H9 (cell line): ENCODE results near the gene DGKB. TPM values are rescaled to one million over a fixed set of nuclear protein-coding genes. Genes with fewer than 3 reads are reported as not detected.

Experiments
- DNase-seq: peaks from one replicate; pipeline ENCODE4 v3.0.0-alpha.2; 2017
- H2AFZ ChIP-seq: one replicate; pipeline ENCODE4 v1.6.1; 2013; ENCODE audit warnings: mild to moderate bottlenecking, low read length, control low read depth, moderate library complexity
- H2AK5ac ChIP-seq: 2 replicates; pipeline ENCODE4 v1.6.1; 2013; ENCODE audit warnings: low read length, control low read depth, mixed read lengths; ENCODE audit not compliant: insufficient read length
- H2BK120ac ChIP-seq: one replicate; pipeline ENCODE4 v1.6.1; 2013; ENCODE audit warnings: low read depth, mild to moderate bottlenecking, low read length, control low read depth, inconsistent platforms; ENCODE audit not compliant: poor library complexity, severe bottlenecking
- H2BK12ac ChIP-seq: 2 replicates; pipeline ENCODE4 v1.6.1; 2013; ENCODE audit warnings: low read length, control low read depth, mixed read lengths, low read depth; ENCODE audit not compliant: insufficient read length
- H2BK15ac ChIP-seq: 2 replicates; pipeline ENCODE4 v1.6.1; 2013; ENCODE audit warnings: low read depth, low read length, control low read depth
- H2BK20ac ChIP-seq: one replicate; pipeline ENCODE4 v1.6.1; 2013; ENCODE audit warnings: low read depth, mild to moderate bottlenecking, low read length, control low read depth, inconsistent platforms; ENCODE audit not compliant: poor library complexity, severe bottlenecking
- H2BK5ac ChIP-seq: 2 replicates; pipeline ENCODE4 v1.6.1; 2013; ENCODE audit warnings: low read length, control low read depth, mixed read lengths; ENCODE audit not compliant: insufficient read length
- H3K14ac ChIP-seq: 2 replicates; pipeline ENCODE4 v1.6.1; 2013; ENCODE audit warnings: low read length, control low read depth; ENCODE audit not compliant: insufficient read depth
- H3K18ac ChIP-seq: 2 replicates; pipeline ENCODE4 v1.6.1; 2013; ENCODE audit warnings: low read depth, mild to moderate bottlenecking, mixed read lengths, low read length, control low read depth; ENCODE audit not compliant: insufficient read length
- H3K23ac ChIP-seq: 2 replicates; pipeline ENCODE4 v1.6.1; 2013; ENCODE audit warnings: low read length, control low read depth, mixed read lengths, low read depth; ENCODE audit not compliant: insufficient read length
- H3K23me2 ChIP-seq: 2 replicates; pipeline ENCODE4 v1.6.1; 2013; ENCODE audit warnings: low read depth, mild to moderate bottlenecking, mixed read lengths, low read length, control low read depth; ENCODE audit not compliant: insufficient read length, poor library complexity, severe bottlenecking
- H3K27ac ChIP-seq: 2 replicates; pipeline ENCODE4 v1.5.1; 2013; ENCODE audit warnings: low read length, control low read depth, mixed read lengths, low read depth; ENCODE audit not compliant: insufficient read length
- H3K27me3 ChIP-seq: 2 replicates; pipeline ENCODE4 v1.6.1; 2013; ENCODE audit warnings: low read length, control low read depth, inconsistent platforms; ENCODE audit not compliant: insufficient read depth
- H3K4ac ChIP-seq: 2 replicates; pipeline ENCODE4 v1.6.1; 2013; ENCODE audit warnings: low read depth, mild to moderate bottlenecking, control low read depth, inconsistent platforms, low read length, moderate library complexity
- H3K4me1 ChIP-seq: 2 replicates; pipeline ENCODE4 v1.6.1; 2013; ENCODE audit warnings: low read length, control low read depth, inconsistent platforms; ENCODE audit not compliant: insufficient read depth
- H3K4me2 ChIP-seq: 2 replicates; pipeline ENCODE4 v1.6.1; 2013; ENCODE audit warnings: low read length, control low read depth, mixed read lengths; ENCODE audit not compliant: insufficient read length, insufficient read depth
- H3K56ac ChIP-seq: 2 replicates; pipeline ENCODE4 v1.6.1; 2013; ENCODE audit warnings: low read depth, mild to moderate bottlenecking, mixed read lengths, low read length, control low read depth; ENCODE audit not compliant: insufficient read length
- H3K79me1 ChIP-seq: 2 replicates; pipeline ENCODE4 v1.6.1; 2013; ENCODE audit warnings: low read depth, mild to moderate bottlenecking, moderate library complexity, low read length, control low read depth, inconsistent platforms; ENCODE audit not compliant: insufficient read depth, poor library complexity, severe bottlenecking
- H3K79me2 ChIP-seq: 2 replicates; pipeline ENCODE4 v1.6.1; 2013; ENCODE audit warnings: low read length, control low read depth, inconsistent platforms; ENCODE audit not compliant: insufficient read depth
- H3K9ac ChIP-seq: 2 replicates; pipeline ENCODE4 v1.6.1; 2013; ENCODE audit warnings: low read length, control low read depth, mixed read lengths; ENCODE audit not compliant: insufficient read length; ENCODE audit errors: extremely low read depth
- H3K9me3 ChIP-seq: one replicate; pipeline ENCODE4 v1.6.1; 2013; ENCODE audit warnings: low read depth, low read length, inconsistent platforms; ENCODE audit not compliant: control insufficient read depth
- H3T11ph ChIP-seq: one replicate; pipeline ENCODE4 v1.6.1; 2013; ENCODE audit warnings: mild to moderate bottlenecking, low read length, control low read depth, inconsistent platforms
- H4K20me1 ChIP-seq: one replicate; pipeline ENCODE4 v1.6.1; 2013; ENCODE audit not compliant: control insufficient read depth, insufficient read length, insufficient read depth
- H4K5ac ChIP-seq: 2 replicates; pipeline ENCODE4 v1.6.1; 2013; ENCODE audit warnings: low read depth, mild to moderate bottlenecking, mixed read lengths, low read length, control low read depth; ENCODE audit not compliant: insufficient read length
- H4K8ac ChIP-seq: replicated peaks from 2 replicates; pipeline ENCODE4 v1.6.1; 2013; ENCODE audit warnings: low read length, control low read depth, mixed read lengths, low read depth; ENCODE audit not compliant: insufficient read length
- H4K91ac ChIP-seq: 2 replicates; pipeline ENCODE4 v1.6.1; 2013; ENCODE audit warnings: low read depth, mild to moderate bottlenecking, moderate library complexity, mixed read lengths, low read length, control low read depth; ENCODE audit not compliant: insufficient read length
- H3K27ac Mint-ChIP-seq, 3 experiments: 2 replicates in 2 of 3; 3 replicates in 1 of 3; pipeline ENCODE4 v1.8.0; 2020 to 2021; ENCODE audit warnings: mixed read lengths in 3 of 3, mild to moderate bottlenecking in 1 of 3, moderate library complexity in 1 of 3
- H3K27me3 Mint-ChIP-seq: 2 replicates; pipeline ENCODE4 v1.8.0; 2021; ENCODE audit warnings: low read depth, mild to moderate bottlenecking, moderate library complexity, mixed read lengths
- H3K36me3 Mint-ChIP-seq, 3 experiments: 2 replicates in 2 of 3; 3 replicates in 1 of 3; pipeline ENCODE4 v1.8.0; 2020 to 2021; ENCODE audit warnings: low read depth in 3 of 3, mixed read lengths in 3 of 3; ENCODE audit not compliant: insufficient read depth in 1 of 3
- H3K4me1 Mint-ChIP-seq, 2 experiments: 2 replicates each; pipeline ENCODE4 v1.8.0; 2020; ENCODE audit warnings: mixed read lengths in 2 of 2
- H3K4me3 Mint-ChIP-seq, 2 experiments: 2 replicates in 1 of 2; 3 replicates in 1 of 2; pipeline ENCODE4 v1.8.0; 2020 to 2021; ENCODE audit warnings: mild to moderate bottlenecking in 2 of 2, mixed read lengths in 2 of 2, moderate library complexity in 1 of 2
- H3K9me3 Mint-ChIP-seq, 2 experiments: 2 replicates in 1 of 2; 3 replicates in 1 of 2; pipeline ENCODE4 v1.8.0; 2020; ENCODE audit warnings: mild to moderate bottlenecking in 2 of 2, mixed read lengths in 2 of 2, moderate library complexity in 1 of 2
- WGBS: extraction: QIAGEN DNeasy Blood & Tissue Kit; methylation state at CpG from one replicate; pipeline ENCODE4 v1.1.7; 2013; ENCODE audit warnings: missing lambda C conversion rate, low lambda C conversion rate, mixed read lengths; ENCODE audit not compliant: insufficient read length; ENCODE audit errors: extremely low coverage; 5-methylcytosine and 5-hydroxymethylcytosine counted together
- total RNA-seq: library from RNA; stranded (reverse); gene quantifications from 2 replicates; pipeline ENCODE4 v1.2.1, GENCODE V29; 2021
- TF ChIP-seq, protein P1 (sequence below): fragments of 200-600 bp; sonication (generic); conservative IDR thresholded peaks from 3 replicates; pipeline ENCODE4 v1.8.0; 2021; ENCODE audit warnings: antibody characterized with exemption, mild to moderate bottlenecking

Gene DGKB
- total RNA-seq, 1 experiment from 2014 or later = 0.26 TPM

DNA sequence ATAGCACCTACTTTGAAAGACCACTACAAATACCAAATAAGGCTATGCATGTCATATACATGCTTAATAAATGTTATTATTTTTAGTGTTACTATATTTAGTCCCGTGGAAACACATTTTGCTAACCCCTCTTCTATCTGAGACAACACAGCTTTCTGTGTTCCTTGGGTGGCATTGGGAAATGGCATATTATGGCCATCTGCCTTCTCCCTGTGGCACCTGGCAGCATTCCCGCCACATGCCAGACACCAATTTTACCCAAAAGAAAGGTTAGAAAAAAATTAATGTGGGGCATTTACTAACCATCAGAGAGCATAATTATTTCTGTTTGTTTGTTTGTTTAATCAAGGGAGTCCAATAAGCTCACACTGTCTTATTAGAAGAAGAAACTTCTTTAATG lies 744.4 kb downstream of the DGKB start:
- no peaks in the 10 kb centered on the region for H3K27me3 ChIP-seq
- no peaks in the 10 kb centered on the region for H3K79me2 ChIP-seq
- TF ChIP-seq, protein P1, sequence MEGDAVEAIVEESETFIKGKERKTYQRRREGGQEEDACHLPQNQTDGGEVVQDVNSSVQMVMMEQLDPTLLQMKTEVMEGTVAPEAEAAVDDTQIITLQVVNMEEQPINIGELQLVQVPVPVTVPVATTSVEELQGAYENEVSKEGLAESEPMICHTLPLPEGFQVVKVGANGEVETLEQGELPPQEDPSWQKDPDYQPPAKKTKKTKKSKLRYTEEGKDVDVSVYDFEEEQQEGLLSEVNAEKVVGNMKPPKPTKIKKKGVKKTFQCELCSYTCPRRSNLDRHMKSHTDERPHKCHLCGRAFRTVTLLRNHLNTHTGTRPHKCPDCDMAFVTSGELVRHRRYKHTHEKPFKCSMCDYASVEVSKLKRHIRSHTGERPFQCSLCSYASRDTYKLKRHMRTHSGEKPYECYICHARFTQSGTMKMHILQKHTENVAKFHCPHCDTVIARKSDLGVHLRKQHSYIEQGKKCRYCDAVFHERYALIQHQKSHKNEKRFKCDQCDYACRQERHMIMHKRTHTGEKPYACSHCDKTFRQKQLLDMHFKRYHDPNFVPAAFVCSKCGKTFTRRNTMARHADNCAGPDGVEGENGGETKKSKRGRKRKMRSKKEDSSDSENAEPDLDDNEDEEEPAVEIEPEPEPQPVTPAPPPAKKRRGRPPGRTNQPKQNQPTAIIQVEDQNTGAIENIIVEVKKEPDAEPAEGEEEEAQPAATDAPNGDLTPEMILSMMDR = no peak
- Mint-ChIP-seq H3K27me3 (no peaks in the 10 kb centered on the region), H3K36me3 (no peaks in the 10 kb centered on the region), H3K4me1 (peaks cover 9% of the 10 kb centered on the region in 2 experiments), H3K9me3 (peaks cover 0 to 3% of the 10 kb centered on the region in 2 experiments; a peak in 2 of 5 replicates), H3K27ac (no peak overlapping the region), H3K4me3 (no peak overlapping the region)
- no peak overlapping the region for H2BK20ac ChIP-seq
- no peak overlapping the region for H3K56ac ChIP-seq
- no peak overlapping the region for H2BK15ac ChIP-seq
- H3K4me2 ChIP-seq = no peak overlapping the region
- WGBS = no CpG with 5 or more reads among the region's 2 CpGs
- no peak overlapping the region for H3K18ac ChIP-seq
- DNase-seq = no peak
- H3K23ac ChIP-seq = no peak overlapping the region
- no peak overlapping the region for H3K14ac ChIP-seq
- no peak overlapping the region for H2AK5ac ChIP-seq
- H3K27ac ChIP-seq = no peak overlapping the region
- H4K20me1 ChIP-seq = no peaks in the 10 kb centered on the region
- H3K4ac ChIP-seq = no peak overlapping the region
- H4K5ac ChIP-seq = no peak overlapping the region
- H2AFZ ChIP-seq = no peak overlapping the region
- no peak overlapping the region for H2BK12ac ChIP-seq
- H3K4me1 ChIP-seq = no peaks in the 10 kb centered on the region
- H3K79me1 ChIP-seq = no peaks in the 10 kb centered on the region
- no peak overlapping the region for H2BK5ac ChIP-seq
- H3T11ph ChIP-seq = no peak overlapping the region
- H3K9ac ChIP-seq = no peak overlapping the region
- H3K9me3 ChIP-seq = no peaks in the 10 kb centered on the region
- no peak overlapping the region for H4K91ac ChIP-seq
- H2BK120ac ChIP-seq = no peak overlapping the region
- H3K23me2 ChIP-seq = no peaks in the 10 kb centered on the region
- H4K8ac ChIP-seq = no peak overlapping the region
